IPS-11a (cell line): ENCODE results near the gene RPL36.

Experiments used
- H3K4me3 ChIP-seq: one replicate; pipeline ENCODE4 v1.5.1; 2013; ENCODE audit warnings: low read depth, low read length, control low read depth

Gene RPL36

GRCh38 chr19:5690125-5690954, at the start of gene RPL36:
TSS of gene RPL36 (plus strand) at chr19:5690295. CDS start at chr19:5690508, 213 bp downstream.
- peak within 1 kb of the TSS; percentile 97 for H3K4me3 ChIP-seq

- H3K4me3 ChIP-seq = no peak overlapping the region
Measured at GRCh38 chr19:5641171-5641570, 48.9 kb upstream of the RPL36 start.

- H3K4me3 ChIP-seq = no peak overlapping the region
Measured at GRCh38 chr19:5642204-5642603, 47.9 kb upstream of the RPL36 start.

GRCh38 chr19:5643060-5643459, 47.0 kb upstream of the RPL36 start:
- H3K4me3 ChIP-seq = no peak overlapping the region

DNA sequence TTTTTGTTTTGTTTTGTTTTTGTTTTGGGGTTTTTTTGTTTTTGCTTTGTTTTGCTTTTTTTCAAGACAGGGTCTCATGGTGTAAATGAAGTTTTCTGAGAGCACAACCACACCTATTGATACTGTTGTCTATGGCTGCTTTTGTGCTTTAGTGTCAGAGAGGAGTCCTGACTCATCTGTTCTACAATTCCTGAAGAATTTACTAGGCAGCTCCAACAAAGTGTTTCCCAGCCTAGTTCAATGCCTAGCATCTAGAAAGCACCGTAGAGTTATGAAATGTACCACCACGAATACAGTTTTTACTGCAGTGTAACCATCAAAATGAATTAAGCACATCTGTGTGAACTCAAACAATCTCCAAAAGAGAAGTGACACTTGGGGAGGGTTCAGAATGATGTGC, 46.1 kb upstream of the RPL36 start:
- H3K4me3 ChIP-seq = no peak overlapping the region

- no peak overlapping the region for H3K4me3 ChIP-seq
Measured at GRCh38 chr19:5645409-5645808, 44.7 kb upstream of the RPL36 start.

GRCh38 chr19:5646703-5647102, 43.4 kb upstream of the RPL36 start:
- no peak overlapping the region for H3K4me3 ChIP-seq

DNA sequence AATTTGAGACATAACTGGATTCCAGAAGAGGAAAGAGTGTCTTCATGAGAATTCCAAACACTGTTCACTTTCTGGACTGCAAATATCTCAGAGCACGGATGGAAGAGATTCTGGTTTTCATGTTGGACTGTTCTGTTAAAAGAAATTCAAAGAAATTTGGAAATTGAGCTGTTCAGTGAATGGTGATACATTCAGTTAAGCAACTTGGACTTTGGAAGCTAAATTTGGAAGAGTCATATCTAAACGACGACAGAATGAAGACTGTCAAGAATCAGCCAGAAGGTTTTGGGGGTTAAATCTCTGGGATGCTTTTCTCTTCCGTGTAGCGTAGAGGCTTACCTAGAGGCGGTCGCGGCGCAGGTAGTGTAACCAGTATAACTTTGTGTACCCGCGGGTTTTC, 41.6 kb upstream of the RPL36 start:
- H3K4me3 ChIP-seq = no peak overlapping the region

DNA sequence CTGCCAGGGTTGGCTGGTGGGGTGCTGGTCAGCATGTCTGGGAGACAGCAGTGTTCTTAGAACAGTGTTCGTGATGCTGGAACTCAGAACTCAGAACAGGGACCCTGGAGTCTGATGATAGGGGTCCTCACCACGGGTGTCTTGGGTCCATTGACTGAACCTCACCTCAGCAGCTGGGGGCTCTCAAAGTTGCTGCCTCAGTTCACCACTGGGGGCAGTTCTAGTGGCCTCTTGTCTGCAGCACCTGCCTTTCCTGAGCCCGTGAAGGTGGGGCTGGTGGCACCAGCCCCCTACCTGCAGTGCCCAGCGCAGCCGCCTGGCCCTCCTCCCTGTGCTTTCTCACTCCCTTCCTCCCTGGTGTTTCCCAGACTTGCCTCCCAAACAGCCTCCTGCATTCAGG, 38.7 kb upstream of the RPL36 start:
- no peak overlapping the region for H3K4me3 ChIP-seq

- no peak overlapping the region for H3K4me3 ChIP-seq
Measured at GRCh38 chr19:5652261-5652660, 37.8 kb upstream of the RPL36 start.

GRCh38 chr19:5654931-5655330, 35.2 kb upstream of the RPL36 start:
- H3K4me3 ChIP-seq = no peak overlapping the region

DNA sequence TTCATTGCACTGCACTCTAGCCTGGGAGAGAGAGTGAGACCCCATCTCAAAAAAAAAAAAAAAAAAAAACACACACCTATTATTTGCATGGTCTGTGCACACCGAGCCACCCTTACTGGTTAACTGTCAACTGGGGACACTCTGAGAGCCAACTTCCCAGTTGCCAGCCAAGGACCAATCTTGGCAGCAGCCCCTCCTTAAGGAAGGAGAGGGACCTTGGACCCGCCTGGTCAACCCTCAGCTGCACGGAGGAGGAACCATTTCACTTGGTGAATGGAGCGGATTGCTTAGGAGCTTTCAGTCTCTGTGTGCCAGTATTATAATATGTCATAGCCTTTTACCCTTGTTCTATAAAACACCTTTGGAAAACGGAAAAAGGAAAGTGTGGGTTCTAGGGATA, 34.7 kb upstream of the RPL36 start:
- H3K4me3 ChIP-seq = no peak overlapping the region

- H3K4me3 ChIP-seq = no peak overlapping the region
Measured at GRCh38 chr19:5661483-5661882, 28.6 kb upstream of the RPL36 start.

DNA sequence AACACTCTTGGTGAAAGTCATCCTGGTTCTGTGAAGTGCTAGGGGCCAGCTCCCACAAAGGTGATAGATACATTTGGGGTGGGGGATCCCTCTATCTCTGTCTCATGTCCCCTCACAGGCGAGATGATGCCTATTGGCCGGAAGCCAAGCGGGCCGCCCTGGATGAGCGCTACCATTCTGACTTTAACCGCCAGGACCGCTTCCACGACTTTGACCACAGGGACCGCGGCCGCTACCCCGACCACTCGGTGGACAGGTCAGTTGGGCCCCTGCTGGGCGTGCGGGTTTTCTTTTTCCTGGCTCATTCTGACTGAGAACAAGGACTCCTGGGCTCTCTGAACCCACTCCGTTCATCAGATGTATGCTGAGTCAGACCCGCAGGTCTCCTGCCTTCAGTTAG, 26.2 kb upstream of the RPL36 start:
- no peak overlapping the region for H3K4me3 ChIP-seq

- no peak overlapping the region for H3K4me3 ChIP-seq
Measured at GRCh38 chr19:5664515-5664914, 25.6 kb upstream of the RPL36 start.

DNA sequence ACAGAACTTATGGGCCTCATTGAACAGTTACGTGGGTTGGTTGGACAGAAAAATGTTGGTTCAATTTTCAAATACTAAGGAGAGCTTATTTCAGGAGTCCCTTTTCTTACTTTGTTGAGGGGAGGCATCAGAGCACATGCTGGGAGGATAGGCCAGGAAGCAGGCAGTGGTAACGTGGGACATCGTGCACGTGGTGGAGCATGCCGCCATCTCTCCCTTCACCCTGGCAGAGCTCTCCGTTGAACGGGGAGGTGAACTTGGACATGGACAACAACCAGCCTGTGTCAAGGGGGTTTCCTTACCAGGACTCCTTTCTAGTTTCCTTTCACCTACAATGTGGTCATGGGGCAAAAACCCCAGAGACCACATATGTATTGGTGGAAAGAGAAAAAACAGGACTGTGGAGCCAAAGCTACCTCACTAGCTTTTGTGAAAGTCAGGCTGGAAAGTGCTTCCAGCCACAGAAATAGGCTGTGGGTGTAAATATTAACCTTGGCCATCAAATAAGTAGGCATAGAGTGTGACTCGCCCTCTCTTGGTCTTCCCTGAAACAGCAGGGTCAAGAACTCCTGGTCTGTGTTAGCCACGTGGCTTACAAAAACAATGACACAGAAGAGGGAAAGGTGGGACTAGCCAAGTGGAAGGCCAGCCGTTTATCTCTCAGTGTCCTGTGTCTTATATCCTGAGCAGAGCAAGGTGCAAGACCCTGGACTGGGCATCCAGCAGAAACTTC, 24.1 kb upstream of the RPL36 start:
- H3K4me3 ChIP-seq = no peak overlapping the region

DNA sequence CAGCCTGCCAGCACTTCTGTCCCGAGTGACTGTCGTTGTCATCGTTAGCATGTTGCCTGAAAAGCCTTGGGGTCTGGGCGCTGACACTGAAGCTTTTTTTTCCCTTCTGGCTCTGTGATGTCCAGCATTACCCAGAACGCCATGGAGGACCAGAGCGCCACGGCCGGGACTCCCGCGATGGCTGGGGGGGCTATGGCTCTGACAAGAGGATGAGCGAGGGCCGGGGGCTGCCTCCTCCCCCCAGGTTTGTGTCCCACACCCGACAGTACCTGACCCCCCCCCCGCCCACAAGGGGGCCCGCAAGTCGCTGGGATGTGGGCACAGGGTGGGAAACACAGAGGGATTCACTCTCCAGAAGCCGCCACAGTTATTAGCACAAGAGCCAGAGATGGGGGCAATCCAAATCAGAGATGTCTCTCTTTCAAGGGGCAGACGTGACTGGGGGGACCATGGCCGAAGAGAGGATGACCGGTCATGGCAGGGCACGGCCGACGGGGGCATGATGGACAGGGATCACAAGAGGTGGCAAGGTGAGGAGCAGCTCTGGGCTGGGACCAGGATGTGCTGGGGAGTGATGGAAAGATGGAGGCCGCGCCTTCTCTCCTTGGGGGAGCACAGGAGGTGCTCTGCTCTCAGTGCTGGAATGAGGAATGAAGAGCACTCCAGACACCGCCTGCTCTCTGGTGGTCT, 23.0 kb upstream of the RPL36 start:
- no peak overlapping the region for H3K4me3 ChIP-seq

DNA sequence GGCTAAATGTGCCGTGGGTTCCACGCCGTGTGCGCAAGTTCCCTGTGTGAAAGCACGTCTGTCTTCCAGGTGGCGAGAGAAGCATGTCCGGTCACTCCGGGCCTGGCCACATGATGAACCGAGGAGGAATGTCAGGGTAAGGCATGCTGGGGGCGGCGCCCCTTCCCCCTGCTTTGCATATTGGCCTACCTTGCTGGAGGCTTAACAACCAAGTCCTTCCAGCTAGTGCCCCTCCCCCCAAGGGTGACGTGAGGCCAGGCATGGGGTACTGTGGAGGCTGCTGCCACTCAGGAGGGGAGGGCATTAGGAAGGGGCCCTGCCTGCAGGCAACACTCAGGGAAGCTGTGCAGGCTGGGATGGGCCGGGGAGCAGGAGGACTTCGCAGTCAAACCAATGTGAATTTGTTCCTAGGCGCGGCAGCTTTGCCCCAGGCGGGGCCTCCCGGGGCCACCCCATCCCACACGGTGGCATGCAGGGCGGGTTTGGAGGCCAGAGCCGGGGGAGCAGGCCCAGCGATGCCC, 22.3 kb upstream of the RPL36 start:
- H3K4me3 ChIP-seq = no peak overlapping the region

- H3K4me3 ChIP-seq = no peak overlapping the region
Measured at GRCh38 chr19:5669212-5669611, 20.9 kb upstream of the RPL36 start.

DNA sequence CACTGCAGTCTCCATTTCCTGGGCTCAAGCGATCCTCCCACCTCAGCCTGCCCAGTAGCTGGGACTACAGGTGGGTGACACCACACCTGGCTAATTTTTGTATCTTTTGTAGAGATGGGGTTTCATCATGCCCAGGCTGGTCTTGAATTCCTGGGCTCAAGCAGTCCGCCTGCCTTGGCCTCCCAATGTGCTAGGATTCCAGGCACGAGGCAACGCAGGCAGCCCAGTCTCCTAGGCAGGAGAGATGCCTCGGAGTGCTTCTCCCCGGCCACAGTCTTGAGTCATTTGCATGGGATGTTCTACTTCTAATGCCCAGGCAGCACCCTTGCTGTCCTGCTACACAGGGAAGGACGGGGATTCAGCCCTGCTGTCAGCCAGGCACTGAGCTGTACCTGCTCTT, 18.5 kb upstream of the RPL36 start:
- H3K4me3 ChIP-seq = no peak overlapping the region

- H3K4me3 ChIP-seq = no peak overlapping the region
Measured at GRCh38 chr19:5672708-5673459, 17.2 kb upstream of the RPL36 start.
